BLaER1 treated with 17β-estradiol and CSF1 and Interleukin-3, amounts not matched to agents 10 nM and 100 nM (cell line): ENCODE results near the gene SRF.

Source experiments
- H3K27ac ChIP-seq, 11 experiments: shearing (Covaris generic); formaldehyde crosslinking; 2 replicates each; pipeline ENCODE4 v1.8.1; 2022
- H3K27me3 ChIP-seq, 11 experiments: shearing (Covaris generic); formaldehyde crosslinking; 2 replicates each; pipeline ENCODE4 v1.8.1; 2022
- H3K36me3 ChIP-seq, 11 experiments: shearing (Covaris generic); formaldehyde crosslinking; 2 replicates each; pipeline ENCODE4 v1.8.1; 2022
- H3K4me1 ChIP-seq, 10 experiments: shearing (Covaris generic); formaldehyde crosslinking; 2 replicates each; pipeline ENCODE4 v1.8.1; 2022
- H3K4me2 ChIP-seq, 11 experiments: shearing (Covaris generic); formaldehyde crosslinking; 2 replicates each; pipeline ENCODE4 v1.8.1; 2022
- H3K4me3 ChIP-seq, 10 experiments: shearing (Covaris generic); formaldehyde crosslinking; 2 replicates each; pipeline ENCODE4 v1.8.1; 2022
- H3K9ac ChIP-seq, 11 experiments: shearing (Covaris generic); formaldehyde crosslinking; 2 replicates each; pipeline ENCODE4 v1.8.1; 2022
- H3K9me3 ChIP-seq, 11 experiments: shearing (Covaris generic); formaldehyde crosslinking; replicated peaks in 1 of 11; 2 replicates each; pipeline ENCODE4 v1.8.1; 2022
- H4K20me1 ChIP-seq, 11 experiments: shearing (Covaris generic); formaldehyde crosslinking; 2 replicates each; pipeline ENCODE4 v1.8.1; 2022
- Cebpa-rat ChIP-seq, 11 experiments: shearing (Covaris generic); IDR thresholded peaks; 2 replicates each; pipeline ENCODE4 v1.8.1; 2022

The SRF gene

DNA sequence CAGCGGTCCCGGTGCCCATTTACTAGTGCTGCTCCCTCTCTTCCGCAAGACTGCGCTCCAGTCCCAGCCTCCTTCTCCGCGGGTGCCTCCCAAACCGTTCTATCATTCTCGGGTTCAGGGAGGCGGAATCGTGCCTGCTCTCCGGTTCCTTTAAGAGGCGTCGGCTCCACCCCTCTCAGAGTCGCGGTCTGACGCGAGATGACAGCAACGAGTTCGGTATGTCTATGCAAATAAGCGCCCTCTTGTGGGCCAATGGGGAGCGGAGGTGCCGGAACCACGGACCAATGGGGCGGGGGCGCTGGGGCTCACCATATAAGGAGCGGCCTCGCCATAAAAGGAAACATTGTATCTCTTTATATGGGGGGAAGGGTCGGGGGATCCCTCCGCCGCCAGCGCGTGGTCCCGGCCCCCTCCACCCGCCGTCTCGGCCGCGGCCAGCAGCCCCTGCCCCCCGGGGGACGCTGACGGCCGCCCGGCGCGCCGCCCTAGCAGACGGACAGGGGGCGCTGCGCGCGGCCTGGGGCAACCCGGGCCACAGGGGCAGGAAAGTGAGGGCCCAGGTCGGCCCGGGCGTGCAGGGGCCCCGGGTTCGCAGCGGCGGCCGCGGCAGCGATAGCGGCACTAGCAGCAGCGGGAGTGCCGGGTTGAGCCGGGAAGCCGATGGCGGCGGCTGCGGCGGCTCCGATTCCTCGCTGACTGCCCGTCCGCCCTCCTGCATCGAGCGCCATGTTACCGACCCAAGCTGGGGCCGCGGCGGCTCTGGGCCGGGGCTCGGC lies at the start of gene SRF:
Gene SRF, plus strand, starts transcription at position 339 of the 776 bp plus-strand sequence. Its CDS starts 388 bp downstream, at position 727.
- peaks cover 10 to 18% (median 13%) of the 10 kb centered on the region in 11 experiments for H3K36me3 ChIP-seq

DNA sequence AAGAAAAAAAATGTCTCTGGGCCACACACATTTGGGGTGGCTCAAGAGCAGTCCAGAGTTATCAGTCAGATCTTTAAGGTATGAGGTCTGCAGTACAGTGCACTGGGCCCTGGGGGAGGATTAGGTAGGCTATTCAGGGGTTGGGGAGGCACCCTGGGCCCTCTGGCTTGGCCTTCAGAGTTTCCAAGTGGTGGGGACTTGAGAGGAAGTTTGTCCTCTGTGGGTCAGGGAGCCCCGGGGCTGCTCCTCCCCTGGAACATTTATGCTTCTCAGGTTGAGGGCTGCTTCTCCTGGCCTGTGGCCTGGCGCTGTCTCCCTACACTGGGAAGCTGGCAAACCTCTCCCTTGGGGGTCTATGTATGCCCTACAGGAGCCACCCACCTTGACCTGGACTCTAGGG lies 48.9 kb upstream of the SRF start:
- no peak for TF ChIP-seq Cebpa-rat (IDR thresholded peaks at IDR 0.05)
- peak overlapping the region in 1 of 11 experiments; percentile 53; a peak in 2 of 22 replicates for H3K9ac ChIP-seq
- no peaks in the 10 kb centered on the region for H3K27me3 ChIP-seq
- no peaks in the 10 kb centered on the region for H3K9me3 ChIP-seq
- peak overlapping the region in 6 of 11 experiments; percentile 6 to 63 (median 49); a peak in 4 of 22 replicates for H3K27ac ChIP-seq
- no peak overlapping the region for H3K4me3 ChIP-seq
- H3K4me1 ChIP-seq: peaks cover 35 to 76% (median 57%) of the 10 kb centered on the region in 10 experiments
- H3K4me2 ChIP-seq: peak overlapping the region in 3 of 11 experiments; percentile 1 to 85 (median 81); a peak in 2 of 22 replicates
- no peaks in the 10 kb centered on the region for H3K36me3 ChIP-seq
- peaks cover 0 to 88% (median 45%) of the 10 kb centered on the region in 11 experiments; a peak in 15 of 22 replicates for H4K20me1 ChIP-seq

More for the DNA sequence above, at the start of gene SRF:
- no peaks in the 10 kb centered on the region for H3K9me3 ChIP-seq
- peaks cover 37 to 43% (median 40%) of the 10 kb centered on the region in 10 experiments for H3K4me1 ChIP-seq
- peak within 1 kb of the TSS; percentile 96 to 100 (median 98) for H3K4me2 ChIP-seq
- peak within 1 kb of the TSS; percentile 98 to 99 (median 99) for H3K9ac ChIP-seq
- H3K27me3 ChIP-seq: no peaks in the 10 kb centered on the region
- peaks cover 17 to 45% (median 36%) of the 10 kb centered on the region in 11 experiments; a peak in 21 of 22 replicates for H4K20me1 ChIP-seq
- TF ChIP-seq Cebpa-rat (IDR thresholded peaks at IDR 0.05): no peak
- peak within 1 kb of the TSS; percentile 95 to 99 (median 97) for H3K27ac ChIP-seq
- peak within 1 kb of the TSS; percentile 90 to 98 (median 94) for H3K4me3 ChIP-seq

DNA sequence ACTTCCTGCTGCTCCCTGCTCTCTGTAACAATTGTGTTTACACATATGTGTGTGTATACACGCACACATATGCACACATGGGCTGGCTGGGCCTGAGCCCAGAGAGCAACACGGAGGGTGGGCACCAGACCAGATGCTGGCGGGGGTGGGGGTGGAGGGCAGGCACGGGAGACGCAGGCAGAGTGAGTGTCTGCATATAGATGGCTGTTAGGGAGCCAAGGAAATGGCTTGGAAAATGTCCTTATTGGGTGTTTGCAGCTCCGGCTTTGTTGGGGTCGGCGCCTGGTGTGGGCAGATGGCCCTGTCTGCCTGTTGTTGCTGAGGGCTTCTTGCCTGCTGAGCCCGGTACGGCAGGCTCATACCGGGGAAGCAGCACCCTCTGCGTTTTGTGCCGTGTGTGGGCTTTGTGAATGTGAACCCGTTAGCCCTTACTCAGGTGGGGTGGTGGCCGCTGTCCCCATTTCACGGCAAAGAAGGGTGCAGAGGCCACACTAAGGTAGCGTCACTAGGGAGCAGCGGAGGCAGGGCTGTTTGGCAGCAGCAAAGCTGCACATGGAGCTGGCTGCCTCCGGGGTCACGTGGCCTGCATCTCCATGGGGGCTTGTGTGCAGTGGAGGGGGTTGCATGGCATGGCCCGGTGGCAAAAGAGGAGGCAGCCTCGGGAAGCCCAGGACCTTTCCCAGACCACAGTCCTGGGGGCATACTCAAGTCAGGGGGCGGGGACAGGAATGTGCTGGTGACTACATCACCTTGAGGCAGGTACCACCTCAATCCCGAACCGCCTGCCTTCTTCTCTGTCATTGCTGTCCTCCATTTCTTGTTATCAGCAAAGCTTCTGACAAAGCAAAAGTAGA lies 47.4 kb upstream of the SRF start:
- H3K27me3 ChIP-seq: no peaks in the 10 kb centered on the region
- no peaks in the 10 kb centered on the region for H3K9me3 ChIP-seq
- peaks cover 0 to 2% (median 0%) of the 10 kb centered on the region in 11 experiments; a peak in 3 of 22 replicates for H3K36me3 ChIP-seq
- H3K27ac ChIP-seq: no peak overlapping the region; a peak in 1 of 22 replicates
- H3K4me3 ChIP-seq: no peak overlapping the region
- H3K4me2 ChIP-seq: no peak overlapping the region
- H3K9ac ChIP-seq: no peak overlapping the region; a peak in 1 of 22 replicates
- TF ChIP-seq Cebpa-rat (IDR thresholded peaks at IDR 0.05): no peak
- peaks cover 0 to 95% (median 54%) of the 10 kb centered on the region in 11 experiments; a peak in 16 of 22 replicates for H4K20me1 ChIP-seq
- H3K4me1 ChIP-seq: peaks cover 35 to 67% (median 56%) of the 10 kb centered on the region in 10 experiments

DNA sequence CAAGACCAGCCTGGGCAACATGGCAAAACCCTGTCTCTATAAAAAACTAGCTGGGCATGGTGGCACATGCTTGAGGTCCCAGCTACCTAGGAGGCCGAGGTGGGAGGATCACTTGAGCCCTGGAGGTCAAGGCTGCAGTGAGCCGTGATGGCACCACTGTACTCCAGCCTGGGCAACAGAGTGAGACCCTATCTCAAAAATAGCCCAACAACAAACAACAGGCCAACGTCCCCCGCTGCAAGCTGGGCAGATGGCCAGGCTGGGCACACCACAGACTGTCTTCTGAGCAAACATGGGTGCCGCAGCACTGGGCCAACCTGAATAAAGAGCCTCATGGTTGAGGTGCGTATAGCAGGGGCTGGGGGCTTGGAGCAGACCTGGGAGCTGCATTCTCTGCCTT lies 46.6 kb upstream of the SRF start:
- Histone ChIP-seq H4K20me1 (peaks cover 0 to 96% (median 60%) of the 10 kb centered on the region in 11 experiments; a peak in 16 of 22 replicates), H3K36me3 (peaks cover 0 to 9% (median 7%) of the 10 kb centered on the region in 11 experiments; a peak in 6 of 22 replicates), H3K9me3 (no peaks in the 10 kb centered on the region), H3K27me3 (no peaks in the 10 kb centered on the region), H3K4me1 (peaks cover 35 to 68% (median 55%) of the 10 kb centered on the region in 10 experiments), H3K4me2 (peak overlapping the region in 2 of 11 experiments; percentile 5 to 12; a peak in 1 of 22 replicates), H3K9ac (no peak overlapping the region), H3K4me3 (no peak overlapping the region), H3K27ac (peak overlapping the region in 1 of 11 experiments; percentile 28; a peak in 2 of 22 replicates)
- TF ChIP-seq Cebpa-rat (IDR thresholded peaks at IDR 0.05): no peak

DNA sequence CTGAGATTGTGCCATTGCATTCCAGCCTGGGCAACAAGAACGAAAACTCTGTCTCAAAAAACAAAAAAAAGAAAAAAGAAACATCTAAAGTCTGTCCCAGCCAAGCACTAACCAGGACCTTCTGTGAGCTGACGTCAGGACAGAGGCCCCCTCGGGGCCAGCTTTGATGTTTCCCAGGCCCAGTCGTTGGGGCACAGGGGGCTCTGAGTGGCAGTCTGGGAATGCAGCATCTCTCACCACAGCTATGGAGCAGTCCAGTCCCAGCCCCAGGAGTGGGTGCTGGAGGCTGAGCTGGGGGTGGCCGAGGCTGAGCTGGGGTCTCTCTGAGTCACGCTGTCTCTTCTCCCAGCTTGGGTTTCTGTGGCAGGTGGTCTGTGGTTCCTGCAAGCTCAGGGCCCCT lies 46.0 kb upstream of the SRF start:
- no peaks in the 10 kb centered on the region for H3K27me3 ChIP-seq
- peak overlapping the region in 3 of 11 experiments; percentile 5 to 10 (median 8); a peak in 1 of 22 replicates for H3K4me2 ChIP-seq
- peak overlapping the region in 2 of 11 experiments; percentile 0 to 28; a peak in 2 of 22 replicates for H3K27ac ChIP-seq
- no peak overlapping the region for H3K4me3 ChIP-seq
- H3K4me1 ChIP-seq: peaks cover 34 to 63% (median 51%) of the 10 kb centered on the region in 10 experiments
- peaks cover 0 to 15% (median 11%) of the 10 kb centered on the region in 11 experiments; a peak in 10 of 22 replicates for H3K36me3 ChIP-seq
- no peak for TF ChIP-seq Cebpa-rat (IDR thresholded peaks at IDR 0.05)
- no peak overlapping the region; a peak in 1 of 22 replicates for H3K9ac ChIP-seq
- peaks cover 0 to 96% (median 64%) of the 10 kb centered on the region in 11 experiments; a peak in 17 of 22 replicates for H4K20me1 ChIP-seq
- H3K9me3 ChIP-seq: no peaks in the 10 kb centered on the region

DNA sequence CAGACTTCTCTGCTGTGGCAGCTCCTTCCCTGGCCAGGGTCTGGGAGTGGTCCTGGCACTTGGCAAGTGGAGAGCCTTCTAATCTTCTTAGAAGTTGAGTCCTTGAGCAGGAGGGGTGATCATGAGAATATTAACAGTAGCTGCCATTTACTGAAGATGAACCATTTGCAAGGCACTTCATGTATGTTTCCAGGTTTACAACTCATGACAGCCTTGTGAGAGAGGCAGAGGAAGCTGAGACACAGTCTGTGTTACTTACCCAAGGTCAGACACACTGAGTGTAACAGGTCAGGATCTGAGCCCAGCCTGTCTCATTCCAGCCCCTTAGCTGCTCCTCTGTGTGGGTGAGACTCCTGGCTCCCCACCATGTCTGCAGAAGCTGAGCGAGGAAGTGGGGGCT lies 45.5 kb upstream of the SRF start:
- H3K9ac ChIP-seq: peak overlapping the region in 1 of 11 experiments; percentile 48; a peak in 1 of 22 replicates
- TF ChIP-seq Cebpa-rat (IDR thresholded peaks at IDR 0.05): no peak
- H3K4me1 ChIP-seq: peaks cover 29 to 59% (median 47%) of the 10 kb centered on the region in 10 experiments

DNA sequence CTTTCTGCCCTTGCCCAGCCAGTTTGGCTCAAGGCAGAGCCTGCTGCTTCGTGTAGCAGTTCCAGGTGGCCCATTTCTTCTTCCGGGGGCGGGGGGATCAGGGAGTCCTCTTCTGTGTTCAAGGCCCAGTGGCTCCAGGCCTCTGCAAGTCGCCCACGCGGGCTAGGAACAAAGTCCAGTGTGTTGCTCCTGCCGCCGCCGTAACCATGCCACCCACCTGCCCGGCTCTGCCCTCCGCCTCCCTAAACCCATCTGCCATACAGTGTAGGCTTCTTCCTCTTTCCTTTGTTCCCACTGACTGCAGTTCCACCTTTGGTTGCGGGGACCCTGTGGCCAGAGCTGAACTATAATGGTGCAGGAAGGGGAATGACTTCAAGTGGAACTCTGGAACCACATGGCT lies 43.9 kb upstream of the SRF start:
- Histone ChIP-seq H3K27ac (peak overlapping the region in 1 of 11 experiments; percentile 11; a peak in 1 of 22 replicates), H4K20me1 (peaks cover 0 to 86% (median 55%) of the 10 kb centered on the region in 11 experiments; a peak in 17 of 22 replicates), H3K4me3 (no peak overlapping the region), H3K4me2 (peak overlapping the region in 4 of 11 experiments; percentile 11 to 39 (median 36); a peak in 4 of 22 replicates), H3K9me3 (no peaks in the 10 kb centered on the region), H3K27me3 (no peaks in the 10 kb centered on the region), H3K36me3 (peaks cover 7 to 36% (median 31%) of the 10 kb centered on the region in 11 experiments; a peak in 21 of 22 replicates), H3K4me1 (peaks cover 16 to 42% (median 31%) of the 10 kb centered on the region in 10 experiments; a peak in 18 of 20 replicates), H3K9ac (no peak overlapping the region)
- no peak for TF ChIP-seq Cebpa-rat (IDR thresholded peaks at IDR 0.05)

More for the DNA sequence above, 45.5 kb upstream of the SRF start:
- H3K27ac ChIP-seq: peak overlapping the region in 3 of 11 experiments; percentile 0 to 30 (median 5); a peak in 3 of 22 replicates
- H4K20me1 ChIP-seq: peaks cover 0 to 96% (median 63%) of the 10 kb centered on the region in 11 experiments; a peak in 17 of 22 replicates
- no peaks in the 10 kb centered on the region for H3K27me3 ChIP-seq
- H3K4me2 ChIP-seq: peak overlapping the region in 6 of 11 experiments; percentile 5 to 39 (median 19); a peak in 4 of 22 replicates
- peaks cover 0 to 19% (median 16%) of the 10 kb centered on the region in 11 experiments; a peak in 13 of 22 replicates for H3K36me3 ChIP-seq
- no peak overlapping the region for H3K4me3 ChIP-seq
- no peaks in the 10 kb centered on the region for H3K9me3 ChIP-seq

DNA sequence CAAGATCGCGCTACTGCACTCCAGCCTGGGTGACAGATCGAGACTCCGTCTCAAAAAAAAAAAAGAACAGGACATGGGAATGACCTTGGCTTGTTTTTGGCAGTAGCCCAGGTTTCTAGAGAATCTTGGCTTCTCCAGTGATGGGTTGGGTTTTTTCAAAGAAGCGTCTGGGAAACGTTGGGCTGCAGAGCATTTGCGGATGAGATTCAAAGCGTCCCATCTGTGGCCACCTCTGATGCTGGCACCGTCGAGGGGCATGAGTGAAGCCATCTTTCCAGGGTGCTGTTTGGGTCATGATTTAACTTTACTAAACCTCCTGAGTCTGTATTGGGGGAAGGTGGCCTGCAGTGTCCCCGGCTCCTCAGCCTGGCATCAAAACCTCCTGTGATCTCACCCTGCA lies 43.2 kb upstream of the SRF start:
- H4K20me1 ChIP-seq: peaks cover 0 to 79% (median 55%) of the 10 kb centered on the region in 11 experiments; a peak in 17 of 22 replicates
- no peak for TF ChIP-seq Cebpa-rat (IDR thresholded peaks at IDR 0.05)
- peaks cover 14 to 43% (median 38%) of the 10 kb centered on the region in 11 experiments; a peak in 21 of 22 replicates for H3K36me3 ChIP-seq

More for the DNA sequence above, 43.2 kb upstream of the SRF start:
- Histone ChIP-seq H3K4me3 (no peak overlapping the region), H3K9me3 (no peaks in the 10 kb centered on the region), H3K4me1 (peaks cover 15 to 42% (median 30%) of the 10 kb centered on the region in 10 experiments; a peak in 18 of 20 replicates), H3K4me2 (no peak overlapping the region), H3K27me3 (no peaks in the 10 kb centered on the region), H3K27ac (no peak overlapping the region), H3K9ac (peak overlapping the region in 2 of 11 experiments; percentile 19; a peak in 1 of 22 replicates)
